Smooth muscle cell (in vitro differentiated cells): Measurements from ENCODE around the gene CADM2. TPM values are rescaled to one million over a fixed set of nuclear protein-coding genes. Genes with fewer than 3 reads are reported as not detected.

Experiments
- DNase-seq: peaks from one replicate; lab custom pipeline; 2025; ENCODE audit not compliant: unreplicated experiment; lab: John Stamatoyannopoulos, UW
- H2AFZ ChIP-seq: fragments of 200-600 bp; sonication (generic); 2 replicates; pipeline ENCODE4 v1.6.0; 2016; ENCODE audit warnings: antibody characterized with exemption, low read depth, mild to moderate bottlenecking
- H3F3A ChIP-seq: fragments of 200-600 bp; sonication (generic); 2 replicates; pipeline ENCODE4 v1.6.0; 2017; ENCODE audit warnings: antibody characterized with exemption, low read depth
- H3K27ac ChIP-seq: fragments of 200-600 bp; sonication (generic); 2 replicates; pipeline ENCODE4 v1.5.1; 2016; ENCODE audit warnings: low read depth, mild to moderate bottlenecking
- H3K27me3 ChIP-seq: fragments of 200-600 bp; sonication (generic); 2 replicates; pipeline ENCODE4 v1.6.1; 2016; ENCODE audit warnings: low read depth, mild to moderate bottlenecking
- H3K36me3 ChIP-seq: fragments of 200-600 bp; sonication (generic); 2 replicates; pipeline ENCODE4 v1.5.1; 2016; ENCODE audit warnings: low read depth
- H3K4me1 ChIP-seq: fragments of 200-600 bp; sonication (generic); 2 replicates; pipeline ENCODE4 v1.5.1; 2016; ENCODE audit warnings: low read depth
- H3K4me2 ChIP-seq: fragments of 200-600 bp; sonication (generic); 2 replicates; pipeline ENCODE4 v1.6.0; 2016; ENCODE audit warnings: mild to moderate bottlenecking
- H3K4me3 ChIP-seq: fragments of 200-600 bp; sonication (generic); 2 replicates; pipeline ENCODE4 v1.5.1; 2016; ENCODE audit warnings: mild to moderate bottlenecking
- H3K79me2 ChIP-seq: fragments of 200-600 bp; sonication (generic); 2 replicates; pipeline ENCODE4 v1.6.0; 2016; ENCODE audit warnings: low read depth, mild to moderate bottlenecking
- H3K9ac ChIP-seq: fragments of 200-600 bp; sonication (generic); 2 replicates; pipeline ENCODE4 v1.6.0; 2016; ENCODE audit warnings: low read depth
- H3K9me3 ChIP-seq: fragments of 200-600 bp; sonication (generic); replicated peaks from 2 replicates; pipeline ENCODE4 v1.5.1; 2016; ENCODE audit warnings: low read depth
- H4K20me1 ChIP-seq: fragments of 200-600 bp; sonication (generic); 2 replicates; pipeline ENCODE4 v1.6.0; 2016; ENCODE audit warnings: low read depth
- CTCF ChIP-seq: fragments of 200-600 bp; sonication (generic); IDR thresholded peaks from 2 replicates; pipeline ENCODE4 v1.5.1; 2017; ENCODE audit warnings: borderline replicate concordance, mild to moderate bottlenecking, antibody characterized with exemption; ENCODE audit not compliant: insufficient read depth, poor library complexity, severe bottlenecking
- WGBS: methylation state at CpG from one replicate; pipeline ENCODE4 v1.1.7; 2016; ENCODE audit warnings: low lambda C conversion rate; 5-methylcytosine and 5-hydroxymethylcytosine counted together
- polyA plus RNA-seq: library from polyadenylated mRNA; unstranded; fragments of >200 nt; fragmentation: Nextera tagmentation; extraction: Ambion mirVana; gene quantifications from 2 replicates; pipeline ENCODE4 v1.2.1, GENCODE V29; 2016
- total RNA-seq: library from RNA; depleted of rRNA; stranded (reverse); fragments of >200 nt; gene quantifications from 2 replicates; pipeline ENCODE4 v1.2.3, GENCODE V29; 2014

Gene CADM2
- total and polyA plus RNA-seq, 2 experiments from 2014 or later: 0.13 TPM; not detected in 1

DNA sequence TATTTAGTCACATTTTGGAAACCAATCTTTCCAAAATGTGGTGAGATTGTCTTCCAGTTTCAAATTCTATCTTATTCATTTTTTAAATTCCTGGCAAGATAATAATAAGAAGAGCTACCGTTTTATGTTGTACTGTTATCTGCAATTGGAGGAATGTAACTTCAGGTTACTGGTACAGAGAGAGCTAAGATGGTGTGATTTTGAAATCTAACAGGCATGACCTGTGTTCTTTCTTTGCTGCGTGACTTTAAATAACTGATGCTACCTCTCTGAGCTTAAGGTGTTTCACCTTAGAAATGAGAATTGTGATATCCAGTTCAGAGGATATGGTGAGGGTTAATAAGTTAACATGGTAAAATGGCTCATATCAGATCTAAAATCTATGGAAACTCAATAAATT lies 21.7 kb downstream of the CADM2 start:
- H3K27ac ChIP-seq: no peak overlapping the region
- H3K36me3 ChIP-seq: no peaks in the 10 kb centered on the region
- H3K9me3 ChIP-seq: no peaks in the 10 kb centered on the region
- DNase-seq: no peak
- H3K79me2 ChIP-seq: no peaks in the 10 kb centered on the region
- no peaks in the 10 kb centered on the region for H3F3A ChIP-seq
- H3K4me3 ChIP-seq: no peak overlapping the region
- H3K27me3 ChIP-seq: no peaks in the 10 kb centered on the region
- H3K4me2 ChIP-seq: no peak overlapping the region
- WGBS: 86% methylated on average over 2 of the region's 2 CpGs
- peaks cover 19% of the 10 kb centered on the region for H3K4me1 ChIP-seq
- H4K20me1 ChIP-seq: no peaks in the 10 kb centered on the region
- TF ChIP-seq CTCF: no peak
- H2AFZ ChIP-seq: no peak overlapping the region
- H3K9ac ChIP-seq: no peak overlapping the region

GRCh38 chr3:84983490-84983889 lies 24.7 kb downstream of the CADM2 start:
- WGBS: 86% methylated on average over 3 of the region's 3 CpGs
- no peak overlapping the region for H3K9ac ChIP-seq
- H3F3A ChIP-seq: no peaks in the 10 kb centered on the region

GRCh38 chr3:84984429-84984828 lies 25.6 kb downstream of the CADM2 start:
- H3K9me3 ChIP-seq: no peaks in the 10 kb centered on the region
- H3K4me1 ChIP-seq: peaks cover 18% of the 10 kb centered on the region
- no peak overlapping the region for H3K27ac ChIP-seq
- no peak for DNase-seq
- H3K79me2 ChIP-seq: no peaks in the 10 kb centered on the region
- no peak for TF ChIP-seq CTCF
- H3K9ac ChIP-seq: no peak overlapping the region
- H4K20me1 ChIP-seq: no peaks in the 10 kb centered on the region
- H3F3A ChIP-seq: no peaks in the 10 kb centered on the region
- H3K4me3 ChIP-seq: no peak overlapping the region
- no peaks in the 10 kb centered on the region for H3K27me3 ChIP-seq
- H3K36me3 ChIP-seq: no peaks in the 10 kb centered on the region
- H3K4me2 ChIP-seq: no peak overlapping the region
- no peak overlapping the region for H2AFZ ChIP-seq

More at GRCh38 chr3:84983490-84983889, 24.7 kb downstream of the CADM2 start:
- no peak for DNase-seq
- H3K4me3 ChIP-seq: no peak overlapping the region
- H3K9me3 ChIP-seq: no peaks in the 10 kb centered on the region
- TF ChIP-seq CTCF: no peak
- H3K79me2 ChIP-seq: no peaks in the 10 kb centered on the region
- no peak overlapping the region for H3K4me2 ChIP-seq
- no peaks in the 10 kb centered on the region for H3K36me3 ChIP-seq
- H3K4me1 ChIP-seq: peaks cover 19% of the 10 kb centered on the region
- no peak overlapping the region for H3K27ac ChIP-seq
- H3K27me3 ChIP-seq: no peaks in the 10 kb centered on the region
- no peak overlapping the region for H2AFZ ChIP-seq
- no peaks in the 10 kb centered on the region for H4K20me1 ChIP-seq

GRCh38 chr3:84985795-84986194 lies 27.0 kb downstream of the CADM2 start:
- Histone ChIP-seq H3K4me3 (no peak overlapping the region), H3F3A (no peaks in the 10 kb centered on the region), H3K4me2 (no peak overlapping the region), H4K20me1 (no peaks in the 10 kb centered on the region), H3K79me2 (no peaks in the 10 kb centered on the region), H3K4me1 (peaks cover 11% of the 10 kb centered on the region), H2AFZ (no peak overlapping the region), H3K27me3 (no peaks in the 10 kb centered on the region), H3K36me3 (no peaks in the 10 kb centered on the region), H3K9me3 (no peaks in the 10 kb centered on the region), H3K9ac (no peak overlapping the region), H3K27ac (no peak overlapping the region)
- no peak for DNase-seq
- TF ChIP-seq CTCF: no peak
- WGBS: 90% methylated on average over 1 of the region's 1 CpG
